Upper lobe of right lung (tissue), 1 donor: ENCODE measurements around the gene TMEM119. TPM values are rescaled to one million over a fixed set of nuclear protein-coding genes. Genes with fewer than 3 reads are reported as not detected.

ENCODE experiments used
- ATAC-seq: fragments of 200-7000 bp; cut with Tn5 transposase; one replicate; pipeline ENCODE4 v1.9.1; 2020; ENCODE audit warnings: mild to moderate bottlenecking, moderate library complexity
- DNase-seq: peaks from one replicate; pipeline ENCODE4 v3.0.0-alpha.2; 2020
- H3K27ac ChIP-seq: fragments of 200-600 bp; one replicate; pipeline ENCODE4 v1.8.0; 2022
- H3K27me3 ChIP-seq: fragments of 200-600 bp; one replicate; pipeline ENCODE4 v1.8.0; 2022; ENCODE audit warnings: mild to moderate bottlenecking
- H3K36me3 ChIP-seq: fragments of 200-600 bp; one replicate; pipeline ENCODE4 v1.8.0; 2022
- H3K4me1 ChIP-seq: fragments of 200-600 bp; one replicate; pipeline ENCODE4 v1.8.0; 2022
- H3K4me3 ChIP-seq: fragments of 200-600 bp; one replicate; pipeline ENCODE4 v1.8.0; 2022; ENCODE audit warnings: mild to moderate bottlenecking
- H3K9me3 ChIP-seq: fragments of 200-600 bp; one replicate; pipeline ENCODE4 v1.8.0; 2022
- intact Hi-C: fragments of 100-400 bp; cut with DNase I; formaldehyde crosslinking; loops from one replicate; pipeline ENCODE4 v1.11.0; 2022
- total RNA-seq: library from RNA; stranded (reverse); fragmentation: NEBNext Ultra II Directional; extraction: Animal tissue kit (Norgen Biotek cat#: 25700); gene quantifications from one replicate; pipeline ENCODE4 v1.2.1, GENCODE V29; 2021
- TF ChIP-seq, protein P1 (sequence below): fragments of 200-600 bp; IDR thresholded peaks from one replicate; pipeline ENCODE4 v1.8.0; 2022; ENCODE audit warnings: antibody characterized with exemption
- donor health status: DM: no; HTN: yes; CAD: no; lungs with severe emphysema.

TMEM119 gene
- total RNA-seq, 1 donor from 2014 or later, result 43.8 TPM

DNA sequence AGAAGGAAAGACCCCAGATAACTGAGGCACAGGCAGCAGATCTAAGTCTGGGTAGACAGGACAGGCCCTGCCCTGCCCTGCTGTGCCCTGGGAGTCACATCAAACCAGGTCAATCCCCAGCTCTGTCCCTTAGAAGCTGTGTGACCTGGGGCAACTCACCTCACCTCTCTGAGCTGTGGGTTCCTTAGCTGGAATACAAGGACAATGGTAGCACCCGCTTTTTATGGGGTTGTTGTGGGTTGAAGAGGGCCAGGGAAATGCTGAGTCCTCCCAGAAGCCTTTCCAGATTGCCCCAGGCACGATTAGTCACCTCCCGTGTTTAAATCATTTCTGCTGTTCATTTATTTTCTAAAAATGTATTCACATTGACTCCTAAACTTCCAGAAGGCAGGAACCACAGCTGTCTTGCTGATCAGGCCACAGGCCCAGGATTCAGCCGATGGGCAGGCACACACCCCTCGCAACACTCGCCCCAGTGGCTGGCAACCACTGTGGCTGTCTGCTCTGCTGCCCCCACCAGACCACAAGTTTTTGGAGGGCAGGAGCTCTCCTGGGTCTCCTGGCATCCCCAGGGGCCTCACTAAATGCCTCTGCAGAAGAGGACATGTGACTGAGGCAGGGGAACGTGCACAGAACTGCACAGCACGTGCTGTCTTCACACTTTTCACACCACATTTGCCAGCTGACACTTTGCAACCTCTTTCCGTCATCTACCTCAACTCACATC is 32.8 kb upstream of the TMEM119 start:
- intact Hi-C loops, result no loop called here
- no peaks in the 10 kb centered on the region for H3K9me3 ChIP-seq
- H3K36me3 ChIP-seq, result no peaks in the 10 kb centered on the region
- DNase-seq, result no peak
- H3K27ac ChIP-seq, result peak overlapping the region; percentile 75
- peak overlapping the region; percentile 31 for H3K4me3 ChIP-seq
- H3K4me1 ChIP-seq, result peaks cover 66% of the 10 kb centered on the region
- TF ChIP-seq, protein P1, sequence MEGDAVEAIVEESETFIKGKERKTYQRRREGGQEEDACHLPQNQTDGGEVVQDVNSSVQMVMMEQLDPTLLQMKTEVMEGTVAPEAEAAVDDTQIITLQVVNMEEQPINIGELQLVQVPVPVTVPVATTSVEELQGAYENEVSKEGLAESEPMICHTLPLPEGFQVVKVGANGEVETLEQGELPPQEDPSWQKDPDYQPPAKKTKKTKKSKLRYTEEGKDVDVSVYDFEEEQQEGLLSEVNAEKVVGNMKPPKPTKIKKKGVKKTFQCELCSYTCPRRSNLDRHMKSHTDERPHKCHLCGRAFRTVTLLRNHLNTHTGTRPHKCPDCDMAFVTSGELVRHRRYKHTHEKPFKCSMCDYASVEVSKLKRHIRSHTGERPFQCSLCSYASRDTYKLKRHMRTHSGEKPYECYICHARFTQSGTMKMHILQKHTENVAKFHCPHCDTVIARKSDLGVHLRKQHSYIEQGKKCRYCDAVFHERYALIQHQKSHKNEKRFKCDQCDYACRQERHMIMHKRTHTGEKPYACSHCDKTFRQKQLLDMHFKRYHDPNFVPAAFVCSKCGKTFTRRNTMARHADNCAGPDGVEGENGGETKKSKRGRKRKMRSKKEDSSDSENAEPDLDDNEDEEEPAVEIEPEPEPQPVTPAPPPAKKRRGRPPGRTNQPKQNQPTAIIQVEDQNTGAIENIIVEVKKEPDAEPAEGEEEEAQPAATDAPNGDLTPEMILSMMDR, result no peak
- H3K27me3 ChIP-seq, result no peaks in the 10 kb centered on the region
- ATAC-seq, result no peak

DNA sequence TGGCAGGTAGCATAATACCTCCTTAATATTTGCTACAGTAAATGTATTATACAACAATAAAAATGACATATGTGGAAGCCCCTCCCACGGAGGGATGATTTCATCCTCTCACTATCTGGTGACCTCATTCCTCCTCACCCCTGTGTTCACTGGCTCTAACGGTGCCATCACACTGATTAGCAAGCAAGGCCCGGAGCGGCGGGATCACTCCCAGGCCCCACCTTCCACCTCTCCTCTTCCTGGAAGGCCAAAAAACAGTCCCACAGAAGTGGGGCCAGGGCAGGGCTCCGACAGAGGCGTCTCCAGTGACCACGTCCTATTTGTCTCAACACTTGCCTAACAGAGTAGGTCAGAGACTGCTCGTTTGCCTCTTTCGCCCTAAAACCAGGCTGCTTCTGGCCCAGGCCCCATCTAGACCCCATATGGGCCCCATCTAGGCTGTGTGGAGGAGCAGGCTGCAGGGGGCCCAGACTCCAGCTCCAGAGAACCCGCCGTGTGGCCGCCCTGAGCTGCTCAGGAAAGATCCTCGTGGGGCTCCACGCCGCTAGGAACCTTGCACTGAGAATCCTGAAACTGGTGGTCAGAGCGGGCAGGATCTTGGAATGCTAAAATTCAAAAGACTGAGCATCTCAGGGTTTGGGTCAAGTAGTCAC is 32.1 kb upstream of the TMEM119 start:
- H3K4me3 ChIP-seq, result peak overlapping the region; percentile 31
- no peaks in the 10 kb centered on the region for H3K27me3 ChIP-seq
- DNase-seq (peak; percentile 78), ATAC-seq (peak; percentile 28)
- H3K9me3 ChIP-seq, result no peaks in the 10 kb centered on the region
- H3K36me3 ChIP-seq, result no peaks in the 10 kb centered on the region
- TF ChIP-seq, protein P1, result no peak
- intact Hi-C loops, result no loop called here
- peaks cover 59% of the 10 kb centered on the region for H3K4me1 ChIP-seq
- H3K27ac ChIP-seq, result peak overlapping the region; percentile 75

DNA sequence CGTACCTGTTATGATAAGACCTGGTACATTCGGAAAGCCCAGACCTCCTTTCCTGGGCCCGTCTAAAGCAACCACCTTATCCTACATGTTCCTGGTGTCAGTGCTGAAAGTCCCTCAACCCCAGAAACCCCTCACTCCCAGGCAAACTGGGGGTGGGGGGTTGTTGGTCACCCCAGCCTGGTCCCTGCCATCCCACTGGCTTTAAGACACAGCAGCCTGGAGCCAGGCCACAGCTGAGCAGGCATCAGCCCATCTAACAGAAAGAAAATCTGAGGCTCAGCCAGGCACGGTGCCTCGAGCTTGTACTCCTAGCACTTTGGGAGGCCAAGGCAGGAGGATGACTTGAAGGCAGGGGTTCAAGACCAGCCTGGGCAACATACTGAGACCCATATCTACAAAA is 31.3 kb upstream of the TMEM119 start:
- Histone ChIP-seq H3K4me1 (peaks cover 52% of the 10 kb centered on the region), H3K27ac (peak overlapping the region; percentile 75), H3K36me3 (no peaks in the 10 kb centered on the region), H3K27me3 (no peaks in the 10 kb centered on the region), H3K4me3 (peak overlapping the region; percentile 31), H3K9me3 (no peaks in the 10 kb centered on the region)
- DNase-seq, result no peak
- TF ChIP-seq, protein P1, result no peak
- intact Hi-C loops, result no loop called here
- no peak for ATAC-seq

DNA sequence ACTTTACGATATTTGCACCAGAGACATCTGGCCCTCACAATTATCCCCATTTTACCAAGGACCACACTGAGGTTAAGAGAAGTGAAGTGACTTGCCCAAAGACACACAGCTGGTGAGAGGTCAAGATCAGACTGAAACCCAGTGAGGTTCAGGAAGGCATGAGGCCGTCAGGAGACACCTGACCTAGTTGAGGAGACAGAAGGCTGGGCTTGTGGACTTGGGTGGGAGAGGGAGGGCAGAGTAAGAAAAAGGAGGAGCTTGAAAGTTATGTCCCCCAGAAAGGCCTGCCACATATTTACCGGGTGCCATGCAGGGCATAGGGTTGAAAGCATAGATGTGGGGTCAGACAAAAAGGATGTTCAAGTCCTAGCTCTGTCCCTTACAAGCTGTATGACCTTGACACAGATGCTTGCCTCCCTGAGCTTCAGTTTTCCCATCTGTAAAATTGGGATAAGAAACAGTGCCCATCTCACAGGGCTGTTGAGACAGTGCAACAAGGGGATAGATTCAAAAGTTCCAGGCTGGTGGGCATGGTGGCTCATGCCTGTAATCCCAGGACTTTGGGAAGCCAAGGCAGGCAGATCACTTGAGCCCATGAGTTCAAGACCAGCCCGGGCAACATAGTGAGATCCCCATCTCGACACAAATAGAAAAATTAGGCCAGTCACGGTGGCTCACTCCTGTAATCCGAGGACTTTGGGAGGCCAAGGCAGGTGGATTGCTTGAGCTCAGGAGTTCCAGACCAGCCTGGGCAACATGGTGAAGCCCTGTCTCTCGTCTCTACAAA is 29.4 kb upstream of the TMEM119 start:
- H3K36me3 ChIP-seq, result no peaks in the 10 kb centered on the region
- H3K4me3 ChIP-seq, result no peak overlapping the region
- peak overlapping the region; percentile 47 for H3K27ac ChIP-seq
- DNase-seq, result no peak
- ATAC-seq, result no peak
- peaks cover 43% of the 10 kb centered on the region for H3K4me1 ChIP-seq
- no peaks in the 10 kb centered on the region for H3K9me3 ChIP-seq
- TF ChIP-seq, protein P1, result no peak
- H3K27me3 ChIP-seq, result no peaks in the 10 kb centered on the region
- intact Hi-C loops, result no loop called here

DNA sequence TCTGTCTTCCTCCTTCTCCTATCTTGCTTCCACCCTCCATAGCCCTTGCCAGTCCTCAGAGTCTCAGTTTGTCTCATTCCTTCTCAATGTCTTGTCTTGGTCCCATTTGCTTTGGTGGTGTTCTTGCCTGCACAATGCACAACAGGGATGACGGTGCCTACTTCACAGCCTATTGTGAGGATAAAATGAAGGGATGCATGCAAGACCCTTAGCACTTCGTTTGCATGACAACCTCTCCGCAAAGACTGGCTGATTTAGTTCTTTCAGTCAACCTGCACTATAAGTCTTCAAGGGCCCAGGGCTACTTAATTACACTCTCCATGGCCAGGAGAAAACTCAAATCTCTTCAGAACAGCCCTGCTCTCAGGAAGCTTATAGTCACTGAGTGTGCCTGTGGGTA is 27.3 kb upstream of the TMEM119 start:
- Histone ChIP-seq H3K27me3 (no peaks in the 10 kb centered on the region), H3K4me3 (no peak overlapping the region), H3K4me1 (peaks cover 34% of the 10 kb centered on the region), H3K27ac (no peak overlapping the region), H3K36me3 (no peaks in the 10 kb centered on the region), H3K9me3 (no peaks in the 10 kb centered on the region)
- ATAC-seq (no peak), DNase-seq (no peak)
- TF ChIP-seq, protein P1, result no peak
- intact Hi-C loops, result no loop called here
